Neural cell (in vitro differentiated cells): ENCODE results near the gene NEK10. TPM values are rescaled to one million over a fixed set of nuclear protein-coding genes. Genes with fewer than 3 reads are reported as not detected.

Experiments
- H2AFZ ChIP-seq: fragments of 200-600, 300-800 bp; sonication (generic), shearing (Covaris generic); 2 replicates; pipeline ENCODE4 v1.6.0; 2014; ENCODE audit warnings: low read depth, mild to moderate bottlenecking, antibody characterized with exemption, low read length, moderate library complexity
- H3F3A ChIP-seq: fragments of 200-600 bp; shearing (Covaris generic); 2 replicates; pipeline ENCODE4 v1.6.1; 2016; ENCODE audit warnings: mild to moderate bottlenecking, moderate library complexity, mixed read lengths, antibody characterized with exemption, low read length; ENCODE audit not compliant: insufficient read depth, poor library complexity, severe bottlenecking
- H3K27ac ChIP-seq: fragments of 200-600, 300-800 bp; sonication (generic), shearing (Covaris generic); 2 replicates; pipeline ENCODE4 v1.5.1; 2014; ENCODE audit warnings: mild to moderate bottlenecking, low read length, moderate library complexity
- H3K27me3 ChIP-seq: fragments of 300-800, 200-600 bp; sonication (generic), shearing (Covaris generic); 2 replicates; pipeline ENCODE4 v1.6.0; 2014; ENCODE audit warnings: mild to moderate bottlenecking, low read depth, low read length, moderate library complexity; ENCODE audit not compliant: insufficient read depth
- H3K36me3 ChIP-seq: fragments of 300-800, 200-600 bp; sonication (generic), shearing (Covaris generic); 2 replicates; pipeline ENCODE4 v1.5.1; 2014; ENCODE audit warnings: mild to moderate bottlenecking, antibody characterized with exemption, low read length, moderate library complexity; ENCODE audit not compliant: insufficient read depth
- H3K4me2 ChIP-seq: fragments of 300-800, 200-600 bp; sonication (generic), shearing (Covaris generic); 2 replicates; pipeline ENCODE4 v1.6.0; 2014; ENCODE audit warnings: mild to moderate bottlenecking, low read length
- H3K4me3 ChIP-seq: fragments of 300-800, 200-600 bp; sonication (generic), shearing (Covaris generic); 2 replicates; pipeline ENCODE4 v1.5.1; 2014; ENCODE audit warnings: mild to moderate bottlenecking, low read length, moderate library complexity
- H3K79me2 ChIP-seq: fragments of 200-600 bp; shearing (Covaris generic); replicated peaks from 2 replicates; pipeline ENCODE4 v1.6.0; 2014; ENCODE audit warnings: mild to moderate bottlenecking, low read length, moderate library complexity; ENCODE audit not compliant: insufficient read depth
- H3K9ac ChIP-seq: fragments of 300-800, 200-600 bp; sonication (generic), shearing (Covaris generic); 2 replicates; pipeline ENCODE4 v1.6.1; 2016; ENCODE audit warnings: mild to moderate bottlenecking, low read length, mixed read lengths
- H3K9me2 ChIP-seq: fragments of 200-600 bp; shearing (Covaris generic); 2 replicates; pipeline ENCODE4 v1.6.1; 2016; ENCODE audit warnings: mild to moderate bottlenecking, low read length, mixed read lengths; ENCODE audit not compliant: insufficient read depth
- H3K9me3 ChIP-seq: fragments of 200-600, 300-800 bp; sonication (generic), shearing (Covaris generic); 2 replicates; pipeline ENCODE4 v1.6.1; 2016; ENCODE audit warnings: mild to moderate bottlenecking, mixed run types, low read length, moderate library complexity, mixed read lengths
- H4K20me1 ChIP-seq: fragments of 200-600 bp; shearing (Covaris generic); 2 replicates; pipeline ENCODE4 v1.6.1; 2016; ENCODE audit warnings: mild to moderate bottlenecking, mixed run types; ENCODE audit not compliant: insufficient read depth
- EP300 ChIP-seq: fragments of 450-650 bp; conservative IDR thresholded peaks from 2 replicates; pipeline ENCODE4 v1.6.1; 2014; ENCODE audit warnings: antibody characterized with exemption, mild to moderate bottlenecking, moderate library complexity; ENCODE audit not compliant: poor library complexity, severe bottlenecking
- EZH2 ChIP-seq: fragments of 200-600, 300-800 bp; shearing (Covaris generic), sonication (generic); IDR thresholded peaks from 2 replicates; pipeline ENCODE4 v1.6.1; 2014; ENCODE audit warnings: antibody characterized with exemption, low read length, borderline replicate concordance, mild to moderate bottlenecking; ENCODE audit not compliant: insufficient read depth, poor library complexity, severe bottlenecking
- MXI1 ChIP-seq: fragments of 450-650 bp; conservative IDR thresholded peaks from 2 replicates; pipeline ENCODE4 v1.6.1; 2014; ENCODE audit warnings: antibody characterized with exemption, mild to moderate bottlenecking; ENCODE audit not compliant: poor library complexity, severe bottlenecking
- POLR2AphosphoS5 ChIP-seq: IDR thresholded peaks from 2 replicates; pipeline ENCODE4 v1.6.1; 2012
- RAD21 ChIP-seq: fragments of 450-650 bp; conservative IDR thresholded peaks from 2 replicates; pipeline ENCODE4 v1.6.1; 2014; ENCODE audit warnings: antibody characterized with exemption, mild to moderate bottlenecking, moderate library complexity
- SMC3 ChIP-seq: fragments of 450-650 bp; conservative IDR thresholded peaks from 2 replicates; pipeline ENCODE4 v1.6.1; 2014; ENCODE audit warnings: antibody characterized with exemption, mild to moderate bottlenecking, moderate library complexity; ENCODE audit not compliant: poor library complexity
- TAF1 ChIP-seq: IDR thresholded peaks from 2 replicates; pipeline ENCODE4 v1.6.1; 2012; ENCODE audit warnings: low read depth
- polyA plus RNA-seq: library from polyadenylated mRNA; depleted of rRNA; stranded (reverse); fragments of >200 nt; gene quantifications from 2 replicates; pipeline ENCODE4 v1.2.3, GENCODE V29; 2014
- TF ChIP-seq, protein P1 (sequence below): fragments of 450-650 bp; IDR thresholded peaks from 2 replicates; pipeline ENCODE4 v1.5.1; 2014; ENCODE audit warnings: antibody characterized with exemption, mild to moderate bottlenecking, moderate library complexity; ENCODE audit not compliant: poor library complexity, severe bottlenecking
- TF ChIP-seq, protein P2 (sequence below): IDR thresholded peaks from 2 replicates; pipeline ENCODE4 v1.6.1; 2012; ENCODE audit warnings: borderline replicate concordance

Gene NEK10
- polyA plus RNA-seq, 1 donor from 2014 or later = 17.6 TPM

DNA sequence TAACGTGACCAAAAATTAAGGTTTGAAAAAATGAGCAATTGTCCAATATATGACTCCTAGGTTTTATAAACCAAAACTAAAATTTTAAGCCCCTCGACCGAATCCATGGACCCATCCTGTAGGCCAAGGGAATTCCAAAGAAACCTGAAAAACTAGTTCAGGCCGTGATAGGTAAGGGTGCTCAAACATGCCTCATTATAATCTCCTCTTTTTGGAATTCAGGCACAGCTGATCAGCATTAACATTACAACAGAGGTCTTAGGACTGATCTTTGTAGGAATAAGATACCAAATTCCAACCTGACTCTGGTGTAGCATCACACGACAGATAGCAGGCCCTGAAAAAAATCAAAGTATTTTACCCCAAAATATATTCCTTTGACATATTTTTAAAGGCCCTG lies 155.7 kb downstream of the NEK10 start:
- TF ChIP-seq, protein P1, sequence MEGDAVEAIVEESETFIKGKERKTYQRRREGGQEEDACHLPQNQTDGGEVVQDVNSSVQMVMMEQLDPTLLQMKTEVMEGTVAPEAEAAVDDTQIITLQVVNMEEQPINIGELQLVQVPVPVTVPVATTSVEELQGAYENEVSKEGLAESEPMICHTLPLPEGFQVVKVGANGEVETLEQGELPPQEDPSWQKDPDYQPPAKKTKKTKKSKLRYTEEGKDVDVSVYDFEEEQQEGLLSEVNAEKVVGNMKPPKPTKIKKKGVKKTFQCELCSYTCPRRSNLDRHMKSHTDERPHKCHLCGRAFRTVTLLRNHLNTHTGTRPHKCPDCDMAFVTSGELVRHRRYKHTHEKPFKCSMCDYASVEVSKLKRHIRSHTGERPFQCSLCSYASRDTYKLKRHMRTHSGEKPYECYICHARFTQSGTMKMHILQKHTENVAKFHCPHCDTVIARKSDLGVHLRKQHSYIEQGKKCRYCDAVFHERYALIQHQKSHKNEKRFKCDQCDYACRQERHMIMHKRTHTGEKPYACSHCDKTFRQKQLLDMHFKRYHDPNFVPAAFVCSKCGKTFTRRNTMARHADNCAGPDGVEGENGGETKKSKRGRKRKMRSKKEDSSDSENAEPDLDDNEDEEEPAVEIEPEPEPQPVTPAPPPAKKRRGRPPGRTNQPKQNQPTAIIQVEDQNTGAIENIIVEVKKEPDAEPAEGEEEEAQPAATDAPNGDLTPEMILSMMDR = no peak
- no peak for TF ChIP-seq EZH2
- Histone ChIP-seq H4K20me1 (no peaks in the 10 kb centered on the region), H3K36me3 (no peaks in the 10 kb centered on the region), H3K27ac (no peak overlapping the region), H2AFZ (no peak overlapping the region), H3K27me3 (no peaks in the 10 kb centered on the region), H3K9ac (no peak overlapping the region), H3F3A (no peaks in the 10 kb centered on the region), H3K9me2 (no peaks in the 10 kb centered on the region), H3K9me3 (no peaks in the 10 kb centered on the region), H3K4me3 (no peak overlapping the region), H3K79me2 (no peaks in the 10 kb centered on the region), H3K4me2 (no peak overlapping the region)

DNA sequence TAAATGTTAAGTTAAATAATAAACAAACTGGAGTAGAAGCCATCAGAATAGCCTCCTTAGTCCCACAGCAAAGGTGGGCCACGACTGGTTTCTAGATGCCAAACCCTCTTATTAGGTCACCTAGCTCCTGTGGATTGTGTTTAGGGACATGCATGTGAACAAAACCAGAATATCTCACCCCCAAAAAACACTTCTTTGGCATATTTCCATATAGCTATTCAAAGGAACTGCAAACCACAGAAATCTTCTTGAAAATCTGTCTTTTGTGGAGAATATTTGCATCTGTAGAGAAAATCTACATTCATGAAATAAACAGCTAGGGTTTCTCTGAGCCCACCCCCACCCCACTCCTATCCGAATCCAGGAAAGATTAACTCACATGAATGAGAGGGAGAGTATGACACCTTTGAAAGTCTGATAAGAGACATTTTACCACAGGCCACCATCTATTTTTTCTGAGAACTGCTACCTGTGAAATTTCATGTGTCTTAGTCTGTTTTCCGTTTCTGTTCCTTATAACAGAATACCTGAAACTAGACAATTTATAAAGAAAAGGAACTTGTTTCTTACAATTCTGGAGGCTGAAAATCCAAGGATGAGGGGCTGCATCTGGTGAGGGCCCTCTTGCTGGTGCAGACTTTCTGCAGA lies 159.4 kb downstream of the NEK10 start:
- no peaks in the 10 kb centered on the region for H3K9me2 ChIP-seq
- no peaks in the 10 kb centered on the region for H3F3A ChIP-seq
- no peaks in the 10 kb centered on the region for H3K36me3 ChIP-seq
- H3K79me2 ChIP-seq = no peaks in the 10 kb centered on the region
- no peak overlapping the region for H2AFZ ChIP-seq
- no peak overlapping the region for H3K4me2 ChIP-seq
- no peaks in the 10 kb centered on the region for H4K20me1 ChIP-seq
- H3K27ac ChIP-seq = no peak overlapping the region
- H3K9me3 ChIP-seq = no peaks in the 10 kb centered on the region
- H3K4me3 ChIP-seq = no peak overlapping the region
- TF ChIP-seq POLR2AphosphoS5 (no peak), RAD21 (no peak), TAF1 (no peak), EP300 (no peak), MXI1 (no peak), SMC3 (no peak)
- TF ChIP-seq, protein P2, sequence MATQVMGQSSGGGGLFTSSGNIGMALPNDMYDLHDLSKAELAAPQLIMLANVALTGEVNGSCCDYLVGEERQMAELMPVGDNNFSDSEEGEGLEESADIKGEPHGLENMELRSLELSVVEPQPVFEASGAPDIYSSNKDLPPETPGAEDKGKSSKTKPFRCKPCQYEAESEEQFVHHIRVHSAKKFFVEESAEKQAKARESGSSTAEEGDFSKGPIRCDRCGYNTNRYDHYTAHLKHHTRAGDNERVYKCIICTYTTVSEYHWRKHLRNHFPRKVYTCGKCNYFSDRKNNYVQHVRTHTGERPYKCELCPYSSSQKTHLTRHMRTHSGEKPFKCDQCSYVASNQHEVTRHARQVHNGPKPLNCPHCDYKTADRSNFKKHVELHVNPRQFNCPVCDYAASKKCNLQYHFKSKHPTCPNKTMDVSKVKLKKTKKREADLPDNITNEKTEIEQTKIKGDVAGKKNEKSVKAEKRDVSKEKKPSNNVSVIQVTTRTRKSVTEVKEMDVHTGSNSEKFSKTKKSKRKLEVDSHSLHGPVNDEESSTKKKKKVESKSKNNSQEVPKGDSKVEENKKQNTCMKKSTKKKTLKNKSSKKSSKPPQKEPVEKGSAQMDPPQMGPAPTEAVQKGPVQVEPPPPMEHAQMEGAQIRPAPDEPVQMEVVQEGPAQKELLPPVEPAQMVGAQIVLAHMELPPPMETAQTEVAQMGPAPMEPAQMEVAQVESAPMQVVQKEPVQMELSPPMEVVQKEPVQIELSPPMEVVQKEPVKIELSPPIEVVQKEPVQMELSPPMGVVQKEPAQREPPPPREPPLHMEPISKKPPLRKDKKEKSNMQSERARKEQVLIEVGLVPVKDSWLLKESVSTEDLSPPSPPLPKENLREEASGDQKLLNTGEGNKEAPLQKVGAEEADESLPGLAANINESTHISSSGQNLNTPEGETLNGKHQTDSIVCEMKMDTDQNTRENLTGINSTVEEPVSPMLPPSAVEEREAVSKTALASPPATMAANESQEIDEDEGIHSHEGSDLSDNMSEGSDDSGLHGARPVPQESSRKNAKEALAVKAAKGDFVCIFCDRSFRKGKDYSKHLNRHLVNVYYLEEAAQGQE = no peak
- TF ChIP-seq, protein P1 = no peak
- no peaks in the 10 kb centered on the region for H3K27me3 ChIP-seq
- H3K9ac ChIP-seq = no peak overlapping the region
